Activated B cell treated with CpG ODN at 0.5 μM for 24 hours (primary cell): ENCODE results near the gene KANTR. TPM values are rescaled to one million over a fixed set of nuclear protein-coding genes. Genes with fewer than 3 reads are reported as not detected.
"Not testable (repeated sequence)": the region's sequence is repeated elsewhere in the genome, so short reads cannot be mapped to it uniquely, and the experiment has no call there.

Experiments used
- ATAC-seq: fragments of 200-7000 bp; cut with Tn5 transposase; one replicate; pipeline ENCODE4 v1.10.0; 2021; ENCODE audit warnings: low read depth, mild to moderate bottlenecking, moderate library complexity
- CTCF ChIA-PET: fragments of 350-600 bp; sonication (Branson Sonifier 250); formaldehyde crosslinking; loops from one replicate; lab custom pipeline; 2021; ENCODE audit warnings: antibody characterized with exemption; lab: Charles Lee
- POLR2A ChIA-PET: fragments of 350-600 bp; sonication (Branson Sonifier 250); formaldehyde crosslinking; loops from one replicate; lab custom pipeline; 2021; ENCODE audit warnings: antibody characterized with exemption; lab: Charles Lee
- DNase-seq: peaks from one replicate; pipeline ENCODE4 v3.0.0; 2022
- H3K27ac Mint-ChIP-seq: one replicate; pipeline ENCODE4 v1.8.0; 2020; ENCODE audit warnings: mixed read lengths
- H3K27me3 Mint-ChIP-seq: one replicate; pipeline ENCODE4 v1.8.0; 2021; ENCODE audit warnings: mixed read lengths
- H3K36me3 Mint-ChIP-seq: one replicate; pipeline ENCODE4 v1.8.0; 2021; ENCODE audit warnings: low read depth, mixed read lengths
- H3K4me1 Mint-ChIP-seq: one replicate; pipeline ENCODE4 v1.8.0; 2021; ENCODE audit warnings: mixed read lengths
- H3K4me3 Mint-ChIP-seq: one replicate; pipeline ENCODE4 v1.8.0; 2020; ENCODE audit warnings: mild to moderate bottlenecking, mixed read lengths
- H3K9me3 Mint-ChIP-seq: one replicate; pipeline ENCODE4 v1.8.0; 2020; ENCODE audit warnings: mixed read lengths
- intact Hi-C: fragments of 100-400 bp; cut with micrococcal nuclease; formaldehyde crosslinking; loops from one replicate; pipeline ENCODE4 v1.15.1; 2024
- total RNA-seq: library from RNA; stranded (reverse); gene quantifications from 2 replicates; pipeline ENCODE4 v1.2.3, GENCODE V29; 2022
- TF ChIP-seq, protein P1 (sequence below): fragments of 200-600 bp; IDR thresholded peaks from one replicate; pipeline ENCODE4 v1.8.0; 2022; ENCODE audit warnings: antibody characterized with exemption, mild to moderate bottlenecking

KANTR gene
- total RNA-seq, 1 donor from 2014 or later = 12.0 TPM

DNA sequence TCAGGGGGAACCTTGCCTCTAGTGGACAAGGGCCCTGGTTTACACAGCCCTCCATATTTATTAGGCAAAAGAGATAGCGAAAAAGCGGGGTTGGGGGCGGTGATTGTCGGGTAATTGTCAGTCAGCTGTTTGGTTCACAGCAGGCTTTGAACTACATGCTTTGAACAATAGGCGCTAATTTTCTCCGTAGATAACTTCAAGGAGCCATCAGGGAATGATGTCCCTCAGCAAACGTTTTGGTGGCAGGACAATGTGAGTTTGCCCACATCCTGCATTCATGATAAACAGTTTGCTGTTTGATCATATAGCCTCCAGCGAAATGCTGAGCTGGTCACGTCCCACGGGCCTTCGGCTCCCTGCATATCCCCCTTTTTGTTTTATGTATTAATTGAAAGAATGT is 65.2 kb downstream of the KANTR start:
- DNase-seq (no peak), ATAC-seq (no peak)
- ChIA-PET POLR2A (no interaction called here), CTCF (no interaction called here)
- Mint-ChIP-seq H3K36me3 (no peaks in the 10 kb centered on the region), H3K4me3 (no peak overlapping the region), H3K9me3 (no peaks in the 10 kb centered on the region), H3K27me3 (no peaks in the 10 kb centered on the region), H3K4me1 (no peaks in the 10 kb centered on the region), H3K27ac (no peak overlapping the region)
- intact Hi-C loops = no loop called here
- TF ChIP-seq, protein P1, sequence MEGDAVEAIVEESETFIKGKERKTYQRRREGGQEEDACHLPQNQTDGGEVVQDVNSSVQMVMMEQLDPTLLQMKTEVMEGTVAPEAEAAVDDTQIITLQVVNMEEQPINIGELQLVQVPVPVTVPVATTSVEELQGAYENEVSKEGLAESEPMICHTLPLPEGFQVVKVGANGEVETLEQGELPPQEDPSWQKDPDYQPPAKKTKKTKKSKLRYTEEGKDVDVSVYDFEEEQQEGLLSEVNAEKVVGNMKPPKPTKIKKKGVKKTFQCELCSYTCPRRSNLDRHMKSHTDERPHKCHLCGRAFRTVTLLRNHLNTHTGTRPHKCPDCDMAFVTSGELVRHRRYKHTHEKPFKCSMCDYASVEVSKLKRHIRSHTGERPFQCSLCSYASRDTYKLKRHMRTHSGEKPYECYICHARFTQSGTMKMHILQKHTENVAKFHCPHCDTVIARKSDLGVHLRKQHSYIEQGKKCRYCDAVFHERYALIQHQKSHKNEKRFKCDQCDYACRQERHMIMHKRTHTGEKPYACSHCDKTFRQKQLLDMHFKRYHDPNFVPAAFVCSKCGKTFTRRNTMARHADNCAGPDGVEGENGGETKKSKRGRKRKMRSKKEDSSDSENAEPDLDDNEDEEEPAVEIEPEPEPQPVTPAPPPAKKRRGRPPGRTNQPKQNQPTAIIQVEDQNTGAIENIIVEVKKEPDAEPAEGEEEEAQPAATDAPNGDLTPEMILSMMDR = no peak

DNA sequence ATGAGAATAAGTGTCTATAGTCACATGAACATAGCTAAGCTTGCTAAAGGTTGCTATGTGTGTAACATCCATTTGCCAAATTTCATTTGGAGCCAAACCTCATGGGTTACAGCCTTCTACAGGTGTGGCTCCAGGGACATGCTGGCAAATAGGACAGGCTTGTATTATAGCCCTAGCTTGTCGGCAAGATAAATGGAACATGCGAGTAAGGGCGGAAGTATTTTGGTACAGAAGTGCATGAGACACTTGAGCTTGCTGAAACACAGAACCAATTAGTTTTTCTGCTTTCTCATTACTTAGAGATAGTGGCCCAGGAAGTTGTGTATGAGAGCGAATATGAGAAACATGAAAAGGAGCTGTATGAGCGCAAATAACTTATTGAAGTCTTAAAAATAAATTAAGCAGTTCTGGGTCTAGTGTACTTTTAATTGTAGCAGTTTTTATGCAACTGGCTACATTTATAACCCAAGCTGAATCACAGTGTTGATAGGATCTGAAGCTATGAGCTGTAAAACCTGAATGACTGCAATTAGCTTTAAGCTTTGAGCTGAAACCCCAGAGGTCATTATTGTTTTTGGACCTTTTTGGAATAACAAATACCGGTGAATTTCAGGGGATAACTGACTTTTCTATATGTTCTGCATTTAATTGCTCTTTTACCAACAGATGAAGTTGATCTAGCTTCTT is 66.5 kb downstream of the KANTR start:
- ATAC-seq (no peak), DNase-seq (no peak)
- TF ChIP-seq, protein P1 = no peak
- Mint-ChIP-seq H3K36me3 (no peaks in the 10 kb centered on the region), H3K4me3 (no peak overlapping the region), H3K27ac (no peak overlapping the region), H3K4me1 (no peaks in the 10 kb centered on the region), H3K27me3 (no peaks in the 10 kb centered on the region), H3K9me3 (no peaks in the 10 kb centered on the region)
- ChIA-PET CTCF (no interaction called here), POLR2A (no interaction called here)
- intact Hi-C loops = no loop called here

DNA sequence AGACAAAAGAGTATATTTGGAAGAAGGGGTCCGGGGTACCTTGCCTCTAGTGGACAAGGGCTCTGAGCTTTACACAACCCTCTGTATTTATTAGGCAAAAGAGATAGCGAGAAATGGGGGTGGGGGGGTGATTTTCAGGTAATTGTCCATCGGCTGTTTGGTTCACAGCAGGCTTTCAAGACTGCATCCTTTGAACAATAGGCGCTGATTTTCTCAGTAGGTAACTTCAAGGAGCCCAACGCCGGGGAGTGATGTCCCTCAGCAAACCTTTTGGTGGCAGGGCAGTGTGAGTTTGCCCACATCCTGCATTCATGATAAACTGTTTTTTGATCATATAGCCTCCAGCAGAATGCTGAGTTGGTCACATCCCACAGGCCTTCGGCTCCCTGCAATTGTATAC is 69.5 kb downstream of the KANTR start:
- no peaks in the 10 kb centered on the region for H3K4me1 Mint-ChIP-seq
- no peak for DNase-seq
- H3K4me3 Mint-ChIP-seq = no peak overlapping the region
- no peaks in the 10 kb centered on the region for H3K27me3 Mint-ChIP-seq
- no peak for ATAC-seq
- TF ChIP-seq, protein P1 = no peak
- no peak overlapping the region for H3K27ac Mint-ChIP-seq
- H3K36me3 Mint-ChIP-seq = peaks cover 3% of the 10 kb centered on the region
- intact Hi-C loops = no loop called here
- POLR2A ChIA-PET = no interaction called here
- CTCF ChIA-PET = no interaction called here
- H3K9me3 Mint-ChIP-seq = no peaks in the 10 kb centered on the region

DNA sequence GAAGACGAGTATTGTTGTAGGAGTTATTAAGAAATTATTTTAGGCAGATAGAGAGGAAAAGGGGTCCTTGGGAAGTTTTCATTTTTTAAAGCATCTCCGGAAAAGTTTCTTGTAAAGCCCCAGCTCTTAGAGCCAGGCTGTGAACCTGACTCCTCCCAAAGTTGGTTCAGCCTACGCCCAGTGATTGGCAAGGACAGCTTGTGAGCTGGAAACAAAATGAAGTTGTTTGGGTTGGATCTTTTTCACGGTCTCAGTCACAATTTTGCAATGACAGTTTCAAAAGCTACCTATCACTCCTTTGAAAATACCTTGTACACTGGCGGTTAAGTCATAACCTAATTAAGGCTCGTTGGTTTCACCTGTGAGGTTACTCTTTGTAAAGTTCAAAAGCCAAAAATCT is 70.6 kb downstream of the KANTR start:
- DNase-seq, H3K27ac Mint-ChIP-seq, H3K27me3 Mint-ChIP-seq, H3K36me3 Mint-ChIP-seq, POLR2A ChIA-PET, H3K4me3 Mint-ChIP-seq, H3K4me1 Mint-ChIP-seq, intact Hi-C loops, H3K9me3 Mint-ChIP-seq, ATAC-seq, CTCF ChIA-PET: not testable (repeated sequence)

DNA sequence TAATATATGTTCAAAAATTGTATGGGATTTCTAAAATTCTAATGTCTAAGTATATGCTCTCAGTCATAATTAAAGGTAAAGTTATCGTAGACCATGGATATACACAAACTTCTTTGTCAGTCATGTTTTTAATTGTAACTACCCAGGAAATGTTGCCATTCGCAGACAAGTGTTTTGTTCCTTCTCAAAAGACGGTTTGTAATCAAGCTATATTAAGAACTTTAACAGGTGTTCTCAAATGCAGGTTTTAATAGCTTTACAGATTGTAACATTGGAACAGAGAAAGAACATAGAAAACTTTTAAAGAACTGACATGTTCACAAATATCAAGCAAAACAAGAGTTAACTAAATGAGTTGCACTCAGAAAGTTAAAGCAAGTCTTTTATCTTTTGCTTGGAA is 72.2 kb downstream of the KANTR start:
- H3K36me3 Mint-ChIP-seq = peaks cover 6% of the 10 kb centered on the region
- POLR2A ChIA-PET = no interaction called here

More for the DNA sequence above, 72.2 kb downstream of the KANTR start:
- H3K4me1 Mint-ChIP-seq = no peaks in the 10 kb centered on the region
- H3K9me3 Mint-ChIP-seq = no peaks in the 10 kb centered on the region
- no peaks in the 10 kb centered on the region for H3K27me3 Mint-ChIP-seq
- CTCF ChIA-PET = no interaction called here
- intact Hi-C loops = no loop called here
- DNase-seq (no peak), ATAC-seq (no peak)
- no peak overlapping the region for H3K4me3 Mint-ChIP-seq
- TF ChIP-seq, protein P1 = no peak
- no peak overlapping the region for H3K27ac Mint-ChIP-seq
